AG10803 (cell line): ENCODE measurements around the gene LIPC.

Source experiments
- DNase-seq: peaks from one replicate; pipeline ENCODE4 v3.0.0; 2010; ENCODE audit warnings: low read depth
- H3K4me3 ChIP-seq: 2 replicates; pipeline ENCODE4 v1.5.1; 2011; ENCODE audit warnings: mild to moderate bottlenecking, low read length, control low read depth
- TF ChIP-seq, protein P1 (sequence below): conservative IDR thresholded peaks from 2 replicates; pipeline ENCODE4 v1.5.1; 2011; ENCODE audit warnings: mild to moderate bottlenecking, low read length, control low read depth, inconsistent platforms

The LIPC gene

GRCh38 chr15:58472221-58472620 lies 40.4 kb downstream of the LIPC start:
- H3K4me3 ChIP-seq = no peak overlapping the region
- TF ChIP-seq, protein P1, sequence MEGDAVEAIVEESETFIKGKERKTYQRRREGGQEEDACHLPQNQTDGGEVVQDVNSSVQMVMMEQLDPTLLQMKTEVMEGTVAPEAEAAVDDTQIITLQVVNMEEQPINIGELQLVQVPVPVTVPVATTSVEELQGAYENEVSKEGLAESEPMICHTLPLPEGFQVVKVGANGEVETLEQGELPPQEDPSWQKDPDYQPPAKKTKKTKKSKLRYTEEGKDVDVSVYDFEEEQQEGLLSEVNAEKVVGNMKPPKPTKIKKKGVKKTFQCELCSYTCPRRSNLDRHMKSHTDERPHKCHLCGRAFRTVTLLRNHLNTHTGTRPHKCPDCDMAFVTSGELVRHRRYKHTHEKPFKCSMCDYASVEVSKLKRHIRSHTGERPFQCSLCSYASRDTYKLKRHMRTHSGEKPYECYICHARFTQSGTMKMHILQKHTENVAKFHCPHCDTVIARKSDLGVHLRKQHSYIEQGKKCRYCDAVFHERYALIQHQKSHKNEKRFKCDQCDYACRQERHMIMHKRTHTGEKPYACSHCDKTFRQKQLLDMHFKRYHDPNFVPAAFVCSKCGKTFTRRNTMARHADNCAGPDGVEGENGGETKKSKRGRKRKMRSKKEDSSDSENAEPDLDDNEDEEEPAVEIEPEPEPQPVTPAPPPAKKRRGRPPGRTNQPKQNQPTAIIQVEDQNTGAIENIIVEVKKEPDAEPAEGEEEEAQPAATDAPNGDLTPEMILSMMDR = no peak
- no peak for DNase-seq

DNA sequence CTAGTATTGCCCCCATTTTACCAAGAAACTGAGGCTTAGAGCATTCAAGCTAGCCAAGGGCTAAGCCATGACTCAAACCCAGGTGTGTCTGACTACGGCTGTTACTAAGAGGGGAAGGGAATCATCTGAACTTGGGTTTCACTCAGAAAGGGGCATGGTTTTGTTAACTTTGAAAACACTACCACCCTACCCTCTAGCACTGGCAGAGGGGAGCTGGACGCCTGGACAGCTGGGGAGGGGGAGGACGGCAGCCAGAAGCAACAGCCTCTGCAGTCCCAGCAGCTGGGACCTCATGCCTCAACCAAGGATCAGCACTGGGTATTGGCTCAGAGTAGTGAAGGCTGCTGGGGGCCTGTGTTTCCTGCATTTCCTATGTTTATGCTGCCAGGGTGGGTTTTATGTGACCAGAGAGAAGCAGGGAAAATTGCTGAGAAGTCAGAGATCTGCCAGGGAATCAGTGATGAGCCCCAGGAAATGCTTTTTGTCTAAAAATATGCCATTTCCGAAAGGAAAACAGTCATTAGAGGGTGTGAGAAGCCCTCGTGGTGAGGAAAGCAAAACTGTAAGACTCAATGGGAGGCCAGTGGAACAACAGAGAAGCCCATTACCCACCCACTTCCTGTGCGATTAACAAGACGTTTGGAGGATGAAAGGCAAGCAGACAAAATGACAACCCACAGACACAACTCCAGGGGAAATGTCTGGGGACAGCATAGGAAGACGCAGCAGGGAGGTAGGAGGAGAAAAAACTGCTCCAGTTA lies 41.2 kb downstream of the LIPC start:
- TF ChIP-seq, protein P1 = no peak
- no peak overlapping the region for H3K4me3 ChIP-seq
- no peak for DNase-seq

- peak; percentile 83 for DNase-seq
- no peak overlapping the region for H3K4me3 ChIP-seq
- TF ChIP-seq, protein P1 = no peak
These were observed 41.9 kb downstream of the LIPC start for GRCh38 chr15:58473724-58474123.

DNA sequence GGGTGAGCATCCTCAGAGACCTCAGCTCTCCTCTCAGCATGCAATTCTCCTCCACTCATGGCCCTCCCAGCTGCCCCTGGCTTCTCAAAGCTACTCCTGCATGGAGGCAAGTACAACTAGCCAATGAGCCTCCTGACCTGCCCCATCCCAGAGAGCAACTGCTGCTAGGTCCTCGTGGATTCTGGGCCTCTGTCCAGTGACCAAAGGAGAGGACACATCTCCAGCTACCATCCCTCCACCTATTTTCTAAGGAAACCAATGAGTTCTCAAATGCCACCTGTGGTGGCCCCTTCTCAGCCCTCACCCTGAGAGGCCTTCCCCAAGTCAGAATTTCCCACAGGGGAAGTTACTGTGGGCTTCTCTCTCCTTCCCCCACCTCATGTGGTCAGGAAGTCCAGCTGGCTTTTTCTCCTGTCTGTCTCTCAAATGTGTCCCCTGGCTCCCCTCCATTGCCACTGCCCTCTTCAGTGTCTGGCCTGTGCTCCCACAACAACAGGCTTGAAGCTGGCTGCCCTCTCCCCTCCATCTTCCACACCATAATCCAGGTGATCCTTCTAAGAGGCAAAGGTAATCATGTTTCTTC lies 43.0 kb downstream of the LIPC start:
- DNase-seq = no peak
- TF ChIP-seq, protein P1 = no peak
- H3K4me3 ChIP-seq = no peak overlapping the region

DNA sequence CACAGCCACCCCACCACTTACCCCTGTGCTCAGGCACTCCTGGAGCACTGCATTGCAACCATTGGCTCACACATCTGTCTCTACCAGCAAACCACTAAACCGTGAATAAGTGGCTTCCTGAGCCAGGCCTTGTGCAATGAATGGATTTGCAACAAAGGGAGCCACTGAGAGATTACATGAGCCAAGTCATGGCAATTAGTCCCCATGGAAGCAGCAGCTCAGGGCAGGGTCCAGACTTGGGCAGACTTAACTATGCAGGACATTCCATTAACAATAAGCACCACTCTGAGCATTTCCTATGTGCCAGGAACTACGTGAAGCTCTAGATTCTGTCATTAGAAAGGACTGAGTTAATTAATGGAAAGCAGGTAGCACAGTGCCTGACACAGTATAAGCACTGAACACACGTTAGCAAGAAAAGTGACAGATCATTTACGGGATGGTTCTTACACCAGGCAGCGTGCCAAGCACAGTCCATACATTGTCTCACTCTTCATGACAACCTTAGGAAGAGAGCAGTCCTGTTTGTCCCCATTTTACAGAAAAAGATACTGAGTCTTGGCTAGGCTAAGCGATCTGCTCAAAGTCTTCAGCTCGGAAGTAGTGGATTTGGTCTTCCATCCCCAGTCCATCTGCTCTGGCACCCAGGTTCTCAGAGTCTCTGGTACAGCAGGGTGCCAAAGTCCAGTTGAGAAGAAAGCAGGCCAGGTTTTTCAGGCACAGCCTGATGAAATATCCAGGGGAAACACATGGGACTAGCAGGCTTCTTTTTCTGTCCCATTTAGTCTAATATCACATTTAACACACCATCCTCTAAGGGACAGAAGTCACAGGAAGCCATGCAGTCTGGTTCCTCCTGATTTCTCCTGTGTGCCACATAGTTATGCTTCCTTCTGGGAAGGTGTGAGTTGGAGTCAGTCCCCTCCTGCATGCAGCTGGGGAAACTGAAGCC lies 44.1 kb downstream of the LIPC start:
- TF ChIP-seq, protein P1 = no peak
- peak; percentile 97 for DNase-seq
- H3K4me3 ChIP-seq = no peak overlapping the region

GRCh38 chr15:58476525-58477162 lies 44.9 kb downstream of the LIPC start:
- no peak for DNase-seq
- no peak overlapping the region for H3K4me3 ChIP-seq
- TF ChIP-seq, protein P1 = no peak
